GM19467 (cell line): ENCODE measurements around the gene ASCC2.

Experiments used
- ATAC-seq: cut with Tn5 transposase; IDR thresholded peaks from one replicate; pipeline ENCODE4 v1.9.1; 2021; ENCODE audit warnings: mild to moderate bottlenecking, moderate library complexity; ENCODE audit not compliant: unreplicated experiment

The ASCC2 gene

DNA sequence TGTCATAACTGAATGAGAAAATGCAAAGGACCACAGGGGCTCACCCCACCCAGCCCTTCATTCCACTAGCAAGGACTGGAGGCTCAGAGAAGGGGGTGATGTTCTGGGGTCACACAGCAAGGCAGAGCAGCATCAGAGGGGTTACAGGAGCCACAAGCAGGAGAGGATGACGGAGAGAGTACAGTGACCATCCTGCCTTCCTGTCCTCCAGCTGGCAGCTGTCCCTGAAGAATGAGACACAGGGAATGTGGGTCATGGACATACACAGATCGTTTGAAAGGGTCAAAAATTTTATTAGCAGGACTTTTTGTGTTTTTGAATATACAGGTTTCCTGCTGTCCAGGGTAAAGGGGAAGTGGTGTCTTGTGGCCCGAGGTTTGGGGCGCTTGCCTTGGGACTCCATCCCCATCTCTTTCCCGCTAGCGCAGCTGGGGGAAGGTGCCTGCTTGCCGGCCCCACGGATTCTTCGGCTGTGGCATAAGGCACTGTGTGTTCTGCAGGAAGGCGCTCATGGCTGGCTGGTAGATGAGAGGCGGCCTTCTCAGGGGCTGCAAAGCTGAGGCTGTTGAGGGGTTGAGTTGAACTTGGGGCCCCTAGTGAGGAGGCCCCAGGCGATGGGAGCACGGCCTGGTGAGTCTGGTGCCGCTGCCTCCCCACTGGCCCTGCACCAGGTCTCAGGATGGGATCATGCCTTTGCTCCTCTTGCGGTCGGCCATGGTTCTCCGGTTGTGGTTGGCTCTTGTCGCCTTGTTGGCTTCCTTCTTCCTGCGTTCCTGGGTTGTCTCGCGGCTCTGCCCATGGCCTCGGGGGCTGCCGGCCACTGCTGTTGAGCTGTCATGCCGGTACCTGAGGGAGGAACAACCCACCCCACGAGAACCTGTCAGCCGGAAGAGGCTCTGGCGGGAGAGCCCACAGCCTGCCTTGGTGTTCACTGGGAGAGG lies 49.5 kb downstream of the ASCC2 start:
- ATAC-seq = no peak

DNA sequence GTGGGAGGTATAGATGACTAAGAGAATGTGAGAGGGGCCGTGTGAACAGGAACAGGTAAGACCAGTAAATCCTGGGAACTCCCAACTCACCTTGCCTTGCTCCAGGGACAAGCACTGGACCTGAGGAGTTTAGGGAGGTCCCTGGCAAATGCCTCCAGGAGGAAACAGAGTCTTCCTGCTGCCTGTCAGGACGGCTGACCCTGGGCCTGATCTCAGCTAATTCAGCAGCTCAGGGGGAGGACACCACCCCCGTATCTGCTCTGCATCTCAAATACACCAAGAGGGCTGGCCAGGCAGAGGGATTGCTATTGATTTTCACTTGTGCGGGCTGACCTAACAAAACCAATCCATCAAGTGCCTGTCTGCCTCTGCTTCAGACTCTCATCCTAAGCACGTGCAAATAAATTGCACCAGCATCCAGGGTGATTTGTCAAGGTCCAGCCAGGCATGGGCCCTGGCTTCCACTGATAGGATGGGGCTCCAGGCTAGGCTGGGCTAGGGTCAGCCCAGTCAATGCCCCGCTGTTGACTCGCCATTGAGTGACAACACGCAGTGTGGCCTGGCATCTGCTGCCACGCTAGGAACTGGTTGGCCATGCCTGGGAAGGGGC lies 50.6 kb downstream of the ASCC2 start:
- ATAC-seq = no peak

DNA sequence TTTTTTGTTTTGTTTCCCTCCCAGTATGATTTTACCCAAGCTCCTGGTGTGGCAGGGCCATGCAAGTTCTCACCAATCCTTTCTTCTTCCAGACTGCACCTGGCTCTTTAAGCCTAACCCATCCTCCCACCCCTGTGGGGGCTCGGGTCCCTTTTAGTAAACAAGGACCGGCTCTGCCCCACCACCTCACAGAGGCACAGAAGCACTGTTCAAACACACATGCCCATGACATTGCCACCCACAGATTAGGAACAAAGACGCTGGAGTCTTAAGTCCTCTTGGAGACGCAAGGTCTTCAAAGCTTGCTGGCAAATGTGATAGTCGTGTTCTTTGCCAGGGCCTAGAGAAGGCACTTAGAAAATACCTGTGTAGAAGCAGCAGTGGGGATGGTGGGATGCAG lies 52.0 kb downstream of the ASCC2 start:
- ATAC-seq = no peak

DNA sequence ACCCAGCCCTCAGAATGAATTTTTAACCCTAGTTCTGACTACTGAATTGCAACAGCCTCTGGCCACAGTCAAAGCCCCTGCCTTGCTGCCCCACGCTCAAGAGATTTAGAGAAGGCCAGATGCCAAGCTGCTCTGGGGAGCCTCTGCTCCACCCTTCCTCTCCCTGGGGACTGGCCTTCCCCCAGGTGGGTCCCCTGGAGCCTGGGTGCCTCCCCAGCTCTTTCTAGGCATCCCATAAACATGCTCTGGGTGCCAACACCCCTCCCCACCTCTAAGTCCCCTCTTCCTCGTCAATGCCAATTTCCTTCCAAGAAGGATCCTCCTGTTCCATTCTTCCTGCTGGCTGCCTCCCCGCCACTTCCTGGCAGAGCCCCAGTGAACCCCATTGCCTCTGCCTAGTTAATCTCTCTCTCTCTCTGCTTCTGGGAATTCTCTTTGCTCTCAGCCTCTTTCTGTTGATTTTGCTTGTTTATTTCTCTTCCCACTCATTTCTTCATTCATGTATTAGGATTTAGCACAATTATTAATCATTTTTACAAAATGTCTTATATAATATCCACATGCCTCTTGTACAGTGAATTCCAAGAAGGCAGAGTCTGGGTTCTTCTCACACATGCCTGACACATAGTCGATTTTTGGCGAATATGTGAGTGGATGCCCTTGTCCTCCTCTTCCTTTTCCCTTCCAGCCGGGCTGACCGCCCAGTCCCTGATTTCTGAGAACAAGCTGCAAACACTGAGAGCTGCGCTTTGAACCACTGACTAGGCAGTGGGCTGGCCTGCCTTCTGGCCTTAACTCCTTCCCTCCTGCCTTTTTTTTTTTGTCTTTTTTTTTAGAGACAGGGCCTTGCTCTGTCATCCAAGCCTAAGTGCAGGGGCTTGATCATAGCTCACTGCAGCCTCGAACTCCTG lies 53.4 kb downstream of the ASCC2 start:
- ATAC-seq = no peak

DNA sequence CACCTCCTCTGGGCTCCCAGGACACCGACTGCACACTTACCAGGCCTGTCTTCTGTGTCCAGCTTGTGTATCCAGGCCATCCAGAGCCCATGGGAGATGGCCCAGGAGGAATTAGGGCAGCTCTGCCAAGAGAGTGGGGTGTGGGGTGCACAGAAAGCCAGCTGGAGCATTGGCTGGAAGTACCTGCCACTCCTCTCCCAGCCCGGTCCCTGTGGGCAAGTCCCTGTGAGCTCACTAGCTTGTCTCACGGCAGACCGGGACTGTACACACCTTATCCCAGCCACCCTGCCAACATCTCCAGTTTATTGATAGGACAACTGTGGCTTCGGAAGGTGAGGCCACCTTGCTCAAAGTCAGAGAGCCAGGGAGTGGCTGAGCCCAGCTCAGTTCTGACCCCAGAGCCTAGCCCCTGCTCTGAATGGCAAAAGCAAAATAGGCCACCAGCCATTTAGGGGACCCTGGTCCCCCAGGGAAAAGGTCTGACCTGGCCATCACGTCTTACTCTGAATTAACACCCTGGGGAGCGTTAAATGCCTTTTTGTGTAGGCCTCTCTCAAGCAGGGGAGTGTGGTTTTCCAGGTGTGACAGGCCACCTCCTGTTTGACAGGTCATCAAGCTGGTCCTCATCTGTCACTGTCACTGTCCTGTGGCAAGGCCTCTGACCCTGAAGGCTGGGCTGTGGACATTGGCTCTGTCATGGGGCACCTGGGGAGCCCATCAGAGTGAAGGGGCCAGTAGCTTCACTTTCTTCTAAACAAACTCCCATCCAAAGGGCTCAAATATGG lies 55.8 kb downstream of the ASCC2 start:
- ATAC-seq = no peak

DNA sequence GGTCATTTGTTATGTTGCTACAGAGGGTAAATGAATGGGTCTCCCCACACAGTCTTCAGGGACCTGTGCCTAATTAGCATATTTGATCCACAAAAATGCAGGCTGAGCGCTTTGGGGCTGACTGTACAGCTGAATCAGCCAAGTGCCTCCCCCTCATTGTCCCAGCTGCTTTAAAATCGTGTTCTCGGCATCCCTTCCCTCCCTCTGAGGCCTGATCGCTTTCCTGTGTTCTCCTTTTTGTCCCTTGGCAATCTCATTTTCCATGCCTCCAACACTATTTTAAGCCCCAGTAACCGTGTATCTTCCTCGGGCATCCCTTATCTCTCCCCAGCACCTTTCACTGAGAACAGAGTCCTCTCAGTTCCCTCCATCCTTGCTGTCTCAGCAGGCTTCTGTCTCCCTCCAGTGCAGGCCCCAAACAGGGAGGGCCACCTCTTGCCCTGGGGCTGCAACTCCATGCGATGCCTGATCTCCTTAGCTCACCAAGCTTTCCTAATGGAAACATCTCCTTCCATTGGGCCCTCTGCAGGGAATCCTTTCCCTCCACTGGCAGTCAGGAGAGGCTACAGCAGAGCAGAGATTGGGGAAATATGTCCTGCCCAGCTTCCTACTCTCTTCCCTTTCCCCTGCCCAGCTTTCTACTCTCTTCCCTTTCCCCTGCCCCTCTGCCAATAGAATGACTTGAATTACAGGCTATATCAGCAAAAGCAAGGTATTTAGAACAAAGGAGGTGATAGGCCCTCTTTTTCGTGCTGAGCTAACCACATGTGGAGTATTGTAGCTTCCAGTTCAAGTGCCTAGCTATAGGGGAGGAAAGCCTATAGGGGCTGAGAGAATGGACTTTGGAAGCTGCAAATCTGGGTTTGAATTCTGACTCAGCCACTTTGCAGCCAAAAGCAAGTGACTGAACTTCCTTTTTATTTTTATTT lies 57.1 kb downstream of the ASCC2 start:
- no peak for ATAC-seq

DNA sequence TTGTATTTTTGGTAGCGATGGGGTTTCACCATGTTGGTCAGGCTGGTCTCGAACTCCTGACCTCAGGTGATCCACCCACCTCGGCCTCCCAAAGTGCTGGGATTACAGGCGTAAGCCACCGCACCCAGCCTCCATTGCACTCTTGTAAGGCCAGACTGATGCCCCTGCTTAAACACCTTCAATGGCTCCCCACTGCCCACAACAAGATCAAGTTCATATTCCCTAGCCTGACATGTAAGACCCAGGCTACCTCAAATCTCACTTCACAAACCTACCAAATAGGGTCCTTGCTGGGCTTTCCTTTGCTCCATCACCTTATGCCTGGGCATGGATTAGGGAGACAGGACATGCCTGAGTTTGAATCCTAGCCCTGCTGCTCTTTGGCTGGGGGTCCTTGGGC lies 57.9 kb downstream of the ASCC2 start:
- ATAC-seq = no peak

DNA sequence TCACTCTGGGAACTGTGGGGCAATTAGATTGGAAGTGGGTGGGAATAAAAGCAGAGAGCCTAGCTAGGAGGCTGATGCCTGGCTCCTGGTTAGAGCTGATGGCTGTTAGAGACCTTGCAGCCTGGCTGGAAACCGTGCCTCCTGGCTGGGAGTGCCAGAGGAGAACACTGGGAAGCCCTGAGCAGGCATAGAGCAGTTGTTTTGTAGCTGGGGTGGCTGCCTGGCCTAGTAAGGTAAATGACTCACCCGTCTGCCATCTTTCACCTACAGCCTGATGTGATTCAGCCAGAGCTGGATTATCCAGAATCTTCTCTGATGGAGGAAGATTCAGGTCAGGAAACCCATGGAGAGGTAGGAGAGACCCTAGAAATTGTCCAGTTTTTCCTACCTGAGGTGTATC lies 64.8 kb downstream of the ASCC2 start:
- ATAC-seq = no peak

DNA sequence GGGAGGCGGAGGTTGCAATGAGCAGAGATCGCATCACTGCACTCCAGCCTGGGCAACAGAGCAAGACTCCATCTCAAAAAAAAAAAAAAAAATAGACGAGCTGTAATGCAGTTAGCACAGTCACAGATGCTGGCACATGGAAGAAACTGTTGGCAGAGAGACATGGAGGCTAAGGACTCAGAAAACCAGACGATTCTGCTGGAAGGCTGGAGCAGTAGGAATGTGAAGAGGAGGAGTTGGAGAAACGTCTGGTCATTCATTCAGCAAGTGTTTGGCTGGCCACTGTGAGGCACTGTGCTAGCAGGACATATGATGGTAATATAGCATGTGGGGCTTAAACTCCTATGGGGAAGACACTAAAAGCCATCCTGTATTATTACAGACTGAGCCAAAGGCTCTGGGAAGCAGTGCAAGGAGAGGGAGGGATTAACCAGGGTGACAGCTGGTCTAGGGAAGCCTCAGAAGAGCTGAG lies 65.9 kb downstream of the ASCC2 start:
- ATAC-seq = no peak

DNA sequence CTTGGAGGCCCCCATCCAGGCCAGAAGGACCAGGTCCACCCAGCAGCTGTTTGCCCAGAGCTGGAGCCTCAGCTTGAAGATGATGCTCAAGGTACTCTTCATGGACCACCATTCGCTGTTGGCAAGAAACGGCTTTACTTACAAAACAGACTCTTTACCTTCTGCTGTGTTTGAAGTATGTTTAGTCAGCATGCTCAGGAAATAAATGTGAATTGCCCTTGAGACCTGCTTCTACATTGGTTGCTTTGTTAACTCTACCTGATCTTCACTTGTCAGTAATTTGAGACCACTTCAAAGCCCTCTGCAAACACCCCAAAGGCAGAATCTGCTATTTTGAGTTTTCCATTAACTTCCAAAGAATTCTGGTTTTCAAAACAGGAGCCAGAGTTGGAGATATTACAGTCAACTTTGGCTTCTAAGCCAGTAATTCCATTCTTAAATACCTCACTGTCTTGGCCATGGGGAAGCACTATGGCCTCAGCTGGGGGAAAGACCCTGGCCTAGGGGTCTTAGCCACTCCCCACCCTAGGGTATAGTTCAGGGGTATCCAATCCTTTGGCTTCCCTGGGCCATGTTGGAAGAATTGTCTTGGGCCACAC lies 68.3 kb downstream of the ASCC2 start:
- no peak for ATAC-seq

DNA sequence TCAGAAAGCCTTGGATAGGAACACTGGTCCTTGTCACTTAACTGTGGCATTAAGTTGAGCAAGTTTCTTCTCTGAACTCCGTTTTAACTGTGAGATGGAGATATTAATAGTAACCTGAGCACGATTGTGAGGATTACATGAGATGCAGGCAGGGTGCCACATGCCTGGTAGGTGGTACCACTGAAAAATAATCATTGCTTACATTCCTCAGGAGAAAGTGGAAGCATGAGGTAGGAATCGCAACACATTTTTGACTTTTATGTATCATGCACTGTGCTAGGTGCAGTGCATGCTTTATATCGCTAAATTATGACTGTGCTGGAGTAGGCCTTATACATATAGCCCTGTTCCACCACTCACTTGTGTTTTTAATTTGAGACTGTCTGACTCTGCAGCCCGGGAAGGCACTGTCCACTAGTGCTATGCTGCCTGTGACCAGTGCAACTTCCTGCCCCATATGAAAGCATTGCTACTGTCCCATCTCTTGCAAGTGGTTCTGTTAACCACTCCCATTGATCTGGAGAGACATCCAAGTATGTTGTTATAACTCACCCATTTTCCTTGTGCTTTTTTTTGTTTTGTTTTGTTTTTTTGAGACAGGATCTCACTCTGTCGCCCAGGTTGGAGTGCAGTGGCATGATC lies 69.9 kb downstream of the ASCC2 start:
- no peak for ATAC-seq

DNA sequence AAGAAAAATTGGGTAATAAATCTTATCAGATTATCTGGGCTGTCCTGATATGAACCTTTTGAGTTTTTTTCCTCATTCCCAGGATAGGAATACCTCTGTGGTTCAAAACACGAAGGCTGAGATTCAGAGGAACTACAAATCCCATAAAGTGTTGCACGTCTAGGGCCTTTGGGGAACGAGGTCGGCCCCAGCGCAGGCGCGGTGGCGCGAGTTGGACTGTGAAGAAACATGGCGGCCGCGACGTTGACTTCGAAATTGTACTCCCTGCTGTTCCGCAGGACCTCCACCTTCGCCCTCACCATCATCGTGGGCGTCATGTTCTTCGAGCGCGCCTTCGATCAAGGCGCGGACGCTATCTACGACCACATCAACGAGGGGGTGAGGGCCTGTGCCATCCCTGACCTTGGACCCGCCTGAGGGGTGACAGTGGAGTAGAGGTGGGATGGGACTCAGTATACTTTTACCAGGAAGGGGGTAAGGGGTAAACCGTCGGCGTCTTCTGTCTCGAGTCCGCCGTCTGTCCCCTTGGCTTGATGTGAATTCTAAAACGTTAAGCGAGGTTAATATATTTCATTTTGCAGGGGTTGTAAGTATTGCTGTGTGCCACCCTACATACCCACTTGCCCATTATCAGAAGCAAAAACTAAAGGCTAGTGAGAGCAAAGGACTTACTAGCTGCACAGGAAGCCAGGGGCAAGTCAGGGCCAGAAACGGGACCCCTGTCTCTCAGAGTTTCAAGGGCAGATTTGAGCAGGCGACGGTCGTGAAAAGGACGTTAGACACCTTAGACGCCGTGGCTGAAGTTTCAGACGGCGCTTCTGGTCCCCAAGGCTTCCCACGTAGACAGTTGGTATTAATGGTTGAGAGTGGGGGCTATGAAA lies 70.7 kb downstream of the ASCC2 start, which contains the start of gene UQCR10:
TSS of gene UQCR10 (plus strand) at position 199 of the 881 bp plus-strand sequence. CDS start at position 229, 30 bp downstream.
- peak; percentile 58 for ATAC-seq

DNA sequence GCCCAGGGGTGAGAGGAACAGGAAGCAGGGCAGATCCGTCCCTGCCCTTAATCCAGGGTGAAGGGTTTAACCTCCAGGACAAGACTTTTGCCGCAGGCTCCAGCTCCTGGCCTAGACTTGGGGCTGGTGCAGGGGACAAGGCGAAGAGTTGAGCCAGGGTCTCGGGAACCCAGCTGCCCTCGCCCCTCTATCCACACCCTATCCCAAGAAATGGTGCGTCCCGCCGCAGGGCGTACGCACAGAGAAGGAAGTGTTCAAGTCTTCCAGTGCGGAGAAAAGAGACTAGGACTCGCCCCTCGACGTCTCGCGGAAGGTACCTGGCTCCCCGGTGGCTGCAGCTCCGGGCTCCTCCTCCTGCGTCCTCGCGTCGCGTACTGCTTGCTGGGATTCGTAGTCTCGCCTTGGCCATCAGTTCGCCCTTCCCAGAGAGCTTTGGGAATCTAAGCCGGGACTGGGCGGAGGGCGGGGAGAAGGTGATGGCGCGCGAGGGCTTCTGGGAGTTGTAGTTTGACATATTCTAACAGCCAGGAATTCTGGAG lies 71.4 kb downstream of the ASCC2 start, which contains the start of gene ZMAT5:
TSS of gene ZMAT5 (minus strand) at position 376 of the 539 bp plus-strand sequence. CDS start 18,463 bp downstream, outside the sequence.
- ATAC-seq = peak; percentile 86

DNA sequence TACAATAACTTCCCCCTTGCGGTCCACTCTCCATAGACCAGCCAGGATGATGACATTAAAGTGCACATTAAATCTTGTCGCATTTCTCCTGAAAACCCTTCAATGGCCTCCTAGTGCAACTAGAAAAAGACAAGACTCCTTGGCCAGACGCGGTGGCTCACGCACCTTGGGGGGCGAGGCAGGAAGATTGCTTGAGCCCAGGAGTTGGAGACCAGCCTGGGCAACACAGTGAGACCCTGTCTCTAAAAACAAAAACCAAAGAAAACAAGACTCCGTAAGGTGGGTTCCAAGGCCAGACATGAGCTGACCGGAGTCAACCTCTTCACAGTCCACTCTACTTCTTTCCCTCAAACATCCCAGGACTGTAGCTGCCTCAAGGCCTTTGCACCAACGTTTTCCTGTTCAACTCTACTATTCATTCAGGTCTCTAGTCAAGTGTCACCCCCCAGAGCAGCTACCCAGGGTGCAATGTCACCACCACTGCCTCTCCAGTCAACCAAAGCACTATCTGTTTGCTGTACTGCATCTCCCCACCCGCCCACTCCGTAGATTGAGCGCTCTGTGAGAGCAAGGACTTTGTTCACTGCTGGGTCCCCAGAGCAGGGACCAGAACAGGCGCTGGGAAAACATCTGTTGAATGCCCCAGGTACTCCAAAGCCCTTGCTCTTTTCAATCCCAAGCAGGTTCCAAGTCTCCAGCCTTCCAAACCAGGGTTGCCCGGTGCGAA lies 72.0 kb downstream of the ASCC2 start:
- no peak for ATAC-seq

DNA sequence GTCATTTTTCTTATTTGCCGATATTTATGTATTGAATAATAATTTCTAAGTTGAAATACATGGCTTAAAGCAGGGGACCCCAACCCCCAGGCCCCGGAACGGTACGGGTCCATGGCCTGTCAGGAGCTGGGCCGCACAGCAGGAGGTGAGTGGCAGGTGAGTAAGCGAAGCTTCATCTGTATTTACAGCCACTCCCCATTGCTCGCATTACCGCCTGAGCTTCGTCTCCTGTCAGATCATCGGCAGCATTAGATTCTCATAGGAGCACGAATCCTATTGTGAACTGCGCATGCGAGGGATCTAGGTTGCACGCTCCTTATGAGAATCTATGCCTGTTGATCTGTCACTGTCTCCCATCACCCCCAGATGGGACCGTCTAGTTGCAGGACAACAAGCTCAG lies 75.8 kb downstream of the ASCC2 start:
- ATAC-seq = no peak

DNA sequence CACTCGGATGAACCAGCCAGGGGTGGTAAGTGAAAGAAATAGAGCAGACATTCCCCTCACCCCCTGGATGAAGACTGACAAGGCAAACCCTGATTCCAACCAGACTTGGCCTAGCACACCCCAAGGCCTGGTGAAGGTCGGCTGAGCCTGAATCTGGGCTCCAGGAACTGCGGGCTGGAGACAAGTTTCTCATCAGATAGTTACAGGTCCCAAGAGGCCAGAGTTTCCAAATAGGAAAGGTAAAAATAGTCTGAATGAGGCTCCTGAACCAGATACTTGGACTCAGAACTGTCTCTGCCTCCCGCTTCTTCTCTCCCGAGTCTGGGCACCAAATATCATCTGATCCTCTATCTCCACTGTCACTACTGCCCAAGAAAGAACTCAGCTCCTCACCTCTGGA lies 79.1 kb downstream of the ASCC2 start:
- no peak for ATAC-seq
